Suprapubic skin (tissue), 4 donors: ENCODE data around the gene FEZ2.

Experiments used
- CTCF ChIP-seq, 2 donors: fragments of 200-600 bp in 1 of 2; fragments of 450-650 bp in 1 of 2; sonication (generic) in 1 of 2; IDR thresholded peaks; one replicate each; pipeline ENCODE4 v1.5.1; 2016 to 2019; ENCODE audit warnings: antibody characterized with exemption in 2 of 2, mild to moderate bottlenecking in 1 of 2, moderate library complexity in 1 of 2
- EP300 ChIP-seq: sonication (generic); formaldehyde crosslinking; IDR thresholded peaks from one replicate; pipeline ENCODE4 v1.6.1; 2017; ENCODE audit warnings: antibody characterized with exemption
- POLR2A ChIP-seq, 2 donors: fragments of 450-650 bp; IDR thresholded peaks; one replicate each; pipeline ENCODE4 v1.6.1; 2017; ENCODE audit warnings: antibody characterized with exemption in 2 of 2, mild to moderate bottlenecking in 2 of 2, moderate library complexity in 2 of 2
- POLR2AphosphoS5 ChIP-seq, 3 donors: sonication (generic); formaldehyde crosslinking; IDR thresholded peaks; one replicate each; pipeline ENCODE4 v1.6.1; 2017; ENCODE audit warnings: antibody characterized with exemption in 3 of 3

- TF ChIP-seq POLR2AphosphoS5 (IDR thresholded peaks at IDR 0.05) (no peak), POLR2A (IDR thresholded peaks at IDR 0.05) (no peak), EP300 (no peak), CTCF (IDR thresholded peaks at IDR 0.05) (no peak)
These were observed 42.2 kb downstream of the FEZ2 start for GRCh38 chr2:36555789-36556188.
